LNCaP clone FGC (cell line): ENCODE data around the gene KCNRG.

Experiments
- DNase-seq: peaks from one replicate; pipeline ENCODE4 v3.0.0-alpha.2; 2011; ENCODE audit warnings: low read depth
- H3K4me3 ChIP-seq: 2 replicates; pipeline ENCODE4 v1.5.1; 2011; ENCODE audit warnings: mild to moderate bottlenecking, low read depth, low read length, control low read depth
- TF ChIP-seq, protein P1 (sequence below): IDR thresholded peaks from 2 replicates; pipeline ENCODE4 v1.5.1; 2012; ENCODE audit warnings: mild to moderate bottlenecking; ENCODE audit not compliant: control insufficient read depth, insufficient read depth; ENCODE audit errors: extremely low read depth

KCNRG gene

DNA sequence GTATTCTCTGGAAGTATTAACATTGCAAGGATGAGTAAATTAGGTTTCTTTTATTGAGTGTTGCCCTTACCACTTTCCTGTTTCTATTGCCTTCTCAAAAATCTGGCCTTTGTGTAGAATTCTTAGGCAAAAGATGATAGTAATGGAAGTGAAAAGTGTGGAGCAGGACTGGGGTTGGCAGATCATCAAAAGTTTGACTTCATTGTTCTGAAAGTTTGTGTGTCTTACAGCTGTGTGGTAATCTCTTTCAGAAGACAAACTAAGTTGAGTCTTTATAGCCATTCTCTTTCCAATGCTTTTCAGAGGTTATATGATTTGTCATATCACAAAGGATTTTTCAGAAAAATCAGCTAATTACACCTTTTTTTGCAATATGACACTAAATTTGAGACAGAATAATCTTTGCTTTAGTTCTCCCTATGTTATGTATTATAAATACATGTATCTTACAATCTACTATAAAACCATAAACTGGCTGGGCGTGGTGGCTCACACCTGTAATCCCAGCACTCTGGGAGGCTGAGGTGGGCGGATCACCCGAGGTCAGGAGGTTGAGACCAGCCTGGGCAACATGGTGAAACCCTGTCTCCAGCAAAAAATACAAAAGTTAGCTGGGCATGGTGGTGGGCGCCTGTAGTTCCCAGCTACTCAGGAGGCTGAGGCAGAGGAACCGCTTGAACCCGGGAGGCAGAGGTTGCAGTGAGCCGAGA, 8.7 kb upstream of the KCNRG start:
- H3K4me3 ChIP-seq = no peak overlapping the region
- TF ChIP-seq, protein P1, sequence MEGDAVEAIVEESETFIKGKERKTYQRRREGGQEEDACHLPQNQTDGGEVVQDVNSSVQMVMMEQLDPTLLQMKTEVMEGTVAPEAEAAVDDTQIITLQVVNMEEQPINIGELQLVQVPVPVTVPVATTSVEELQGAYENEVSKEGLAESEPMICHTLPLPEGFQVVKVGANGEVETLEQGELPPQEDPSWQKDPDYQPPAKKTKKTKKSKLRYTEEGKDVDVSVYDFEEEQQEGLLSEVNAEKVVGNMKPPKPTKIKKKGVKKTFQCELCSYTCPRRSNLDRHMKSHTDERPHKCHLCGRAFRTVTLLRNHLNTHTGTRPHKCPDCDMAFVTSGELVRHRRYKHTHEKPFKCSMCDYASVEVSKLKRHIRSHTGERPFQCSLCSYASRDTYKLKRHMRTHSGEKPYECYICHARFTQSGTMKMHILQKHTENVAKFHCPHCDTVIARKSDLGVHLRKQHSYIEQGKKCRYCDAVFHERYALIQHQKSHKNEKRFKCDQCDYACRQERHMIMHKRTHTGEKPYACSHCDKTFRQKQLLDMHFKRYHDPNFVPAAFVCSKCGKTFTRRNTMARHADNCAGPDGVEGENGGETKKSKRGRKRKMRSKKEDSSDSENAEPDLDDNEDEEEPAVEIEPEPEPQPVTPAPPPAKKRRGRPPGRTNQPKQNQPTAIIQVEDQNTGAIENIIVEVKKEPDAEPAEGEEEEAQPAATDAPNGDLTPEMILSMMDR = no peak
- DNase-seq = no peak

- no peak overlapping the region for H3K4me3 ChIP-seq
- TF ChIP-seq, protein P1 = no peak
- no peak for DNase-seq
These were observed 3.8 kb upstream of the KCNRG start for GRCh38 chr13:50011461-50011860.

GRCh38 chr13:50012396-50013169, 2.7 kb upstream of the KCNRG start:
- TF ChIP-seq, protein P1 = no peak

DNA sequence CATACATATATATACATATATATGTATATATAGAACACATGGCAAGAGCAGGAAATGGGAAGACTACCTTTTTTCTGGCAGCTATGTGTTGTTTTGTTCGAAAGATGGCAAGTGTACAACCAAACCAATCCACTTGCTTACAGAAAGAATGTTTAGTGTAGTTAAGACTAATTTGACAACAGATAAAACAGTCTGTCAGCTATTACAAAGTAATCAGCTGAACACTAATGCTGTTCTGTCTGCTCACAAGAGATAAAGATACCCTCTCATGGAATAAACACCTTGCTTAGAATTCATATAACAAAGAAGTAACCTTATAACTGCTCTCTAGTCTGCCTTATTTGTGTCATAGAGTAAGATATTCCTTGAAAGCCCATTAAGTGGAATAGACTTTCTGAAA, 858 bp upstream of the KCNRG start:
- H3K4me3 ChIP-seq = no peak overlapping the region
- TF ChIP-seq, protein P1 = no peak
- DNase-seq = no peak

More at GRCh38 chr13:50012396-50013169, 2.7 kb upstream of the KCNRG start:
- no peak overlapping the region for H3K4me3 ChIP-seq
- DNase-seq = no peak

GRCh38 chr13:50015750-50016149, 506 bp downstream of the KCNRG start:
- no peak for DNase-seq
- H3K4me3 ChIP-seq = no peak overlapping the region
- TF ChIP-seq, protein P1 = no peak

GRCh38 chr13:50016444-50016843, 1.2 kb downstream of the KCNRG start:
- TF ChIP-seq, protein P1 = no peak
- no peak overlapping the region for H3K4me3 ChIP-seq
- no peak for DNase-seq
